Measurements from ENCODE around the gene ARHGAP18. TPM values are rescaled to one million over a fixed set of nuclear protein-coding genes. Genes with fewer than 3 reads are reported as not detected.
A peak's percentile ranks its signal among the peaks of the same experiment; 100 is the strongest.

ARHGAP18 gene
- total RNA-seq, 3 donors from 2014 or later (not counting 1 experiment from before 2014, with no cell fraction given) = 11.5 to 12.5 (median 11.8) TPM

DNA sequence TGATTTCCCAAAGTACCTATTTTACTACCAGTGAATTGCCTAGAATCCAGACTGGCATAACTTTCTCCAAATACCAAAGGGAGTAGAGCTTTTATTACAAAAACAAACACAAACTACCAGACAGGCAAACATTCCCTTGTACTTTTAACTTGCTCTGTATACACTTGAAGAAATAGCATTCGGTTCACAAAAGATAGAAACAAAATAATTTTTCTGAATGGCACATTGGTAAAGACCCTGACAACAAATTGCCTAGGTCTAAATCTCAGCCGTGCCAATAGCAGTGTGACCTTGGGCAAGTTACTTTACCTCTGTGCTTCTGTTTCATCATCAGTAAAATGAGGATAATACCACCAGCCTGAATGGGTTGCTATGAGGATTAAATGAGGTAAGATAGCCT lies 15.9 kb downstream of the ARHGAP18 start:
- no peak overlapping the region for H3K4me3 ChIP-seq (ENCODE audit: low read length)
- H3K27ac Mint-ChIP-seq = no peak overlapping the region
- intact Hi-C loops (cut with micrococcal nuclease) = no loop called here
- no peaks in the 10 kb centered on the region for H3K36me3 Mint-ChIP-seq
- no peak for TF ChIP-seq CTCF (IDR thresholded peaks at IDR 0.05)
- H3K27ac ChIP-seq (ENCODE audit: low read length) = no peak overlapping the region
- no peak for ATAC-seq
- no peaks in the 10 kb centered on the region for H3K27me3 Mint-ChIP-seq (ENCODE audit: low read depth in 2 of 2)
- H3K9me3 ChIP-seq (ENCODE audit: control insufficient read depth, insufficient read depth, low read length) = no peaks in the 10 kb centered on the region
- peaks cover 34 to 36% of the 10 kb centered on the region in 2 donors for H3K4me1 Mint-ChIP-seq
- no peaks in the 10 kb centered on the region for H3K9me3 Mint-ChIP-seq
- peaks cover 3% of the 10 kb centered on the region for H3K4me1 ChIP-seq (ENCODE audit: control insufficient read depth, insufficient read depth, low read length)
- no peak overlapping the region for H3K4me3 Mint-ChIP-seq
- H3K36me3 ChIP-seq (ENCODE audit: control insufficient read depth, insufficient read depth, low read length) = no peaks in the 10 kb centered on the region
- WGBS (ENCODE audit: insufficient coverage) = 93% methylated on average over 2 of the region's 2 CpGs
- DNase-seq = no peak
- no peaks in the 10 kb centered on the region for H3K27me3 ChIP-seq (ENCODE audit: control insufficient read depth, insufficient read depth, low read length)

GRCh38 chr6:129692467-129692866 lies 17.5 kb downstream of the ARHGAP18 start:
- H3K4me3 ChIP-seq (ENCODE audit: low read length) = no peak overlapping the region
- no peaks in the 10 kb centered on the region for H3K36me3 Mint-ChIP-seq
- H3K27me3 Mint-ChIP-seq (ENCODE audit: low read depth in 2 of 2) = no peaks in the 10 kb centered on the region
- H3K9me3 ChIP-seq (ENCODE audit: control insufficient read depth, insufficient read depth, low read length) = no peaks in the 10 kb centered on the region
- H3K27ac Mint-ChIP-seq = peak overlapping the region in 1 of 2 donors; percentile 17
- intact Hi-C loops (cut with micrococcal nuclease) = no loop called here
- peaks cover 8% of the 10 kb centered on the region for H3K4me1 ChIP-seq (ENCODE audit: control insufficient read depth, insufficient read depth, low read length)
- ATAC-seq = no peak
- H3K4me1 Mint-ChIP-seq = peaks cover 44 to 48% of the 10 kb centered on the region in 2 donors
- H3K36me3 ChIP-seq (ENCODE audit: control insufficient read depth, insufficient read depth, low read length) = no peaks in the 10 kb centered on the region
- 93% methylated on average over 2 of the region's 2 CpGs for WGBS (ENCODE audit: insufficient coverage)
- H3K4me3 Mint-ChIP-seq = no peak overlapping the region
- no peak overlapping the region for H3K27ac ChIP-seq (ENCODE audit: low read length)
- no peak for DNase-seq
- no peaks in the 10 kb centered on the region for H3K9me3 Mint-ChIP-seq
- no peaks in the 10 kb centered on the region for H3K27me3 ChIP-seq (ENCODE audit: control insufficient read depth, insufficient read depth, low read length)
- TF ChIP-seq CTCF (IDR thresholded peaks at IDR 0.05) = no peak

DNA sequence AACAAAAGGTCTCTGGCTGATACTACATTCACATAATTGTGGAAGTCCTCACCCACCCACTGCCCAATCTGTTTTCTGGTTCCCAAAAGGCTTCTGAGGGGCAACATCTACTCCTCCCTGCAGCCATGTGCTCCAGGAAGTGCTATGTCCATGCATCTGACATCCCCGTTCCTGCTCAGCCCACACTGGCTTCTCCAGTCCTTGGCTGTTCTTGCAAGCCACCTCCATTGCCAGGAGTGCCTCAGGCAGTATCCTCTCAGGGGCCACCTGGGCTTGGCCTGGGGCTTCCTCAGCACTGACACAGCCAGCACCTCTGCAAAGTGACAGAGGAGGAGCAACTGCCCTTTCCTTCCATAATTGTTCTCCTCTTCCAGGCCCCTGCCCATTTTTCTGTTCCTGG lies 18.3 kb downstream of the ARHGAP18 start:
- Histone ChIP-seq H3K36me3 (ENCODE audit: control insufficient read depth, insufficient read depth, low read length) (no peaks in the 10 kb centered on the region), H3K4me3 (ENCODE audit: low read length) (no peak overlapping the region), H3K27ac (ENCODE audit: low read length) (no peak overlapping the region), H3K4me1 (ENCODE audit: control insufficient read depth, insufficient read depth, low read length) (peaks cover 16% of the 10 kb centered on the region), H3K9me3 (ENCODE audit: control insufficient read depth, insufficient read depth, low read length) (no peaks in the 10 kb centered on the region), H3K27me3 (ENCODE audit: control insufficient read depth, insufficient read depth, low read length) (no peaks in the 10 kb centered on the region)
- no peak for DNase-seq
- H3K27ac Mint-ChIP-seq = peak overlapping the region in 1 of 2 donors; percentile 17
- H3K4me3 Mint-ChIP-seq = no peak overlapping the region
- no peaks in the 10 kb centered on the region for H3K36me3 Mint-ChIP-seq
- no peak for ATAC-seq
- TF ChIP-seq CTCF (IDR thresholded peaks at IDR 0.05) = no peak
- 77% methylated on average over 1 of the region's 1 CpG for WGBS (ENCODE audit: insufficient coverage)
- peaks cover 50 to 54% of the 10 kb centered on the region in 2 donors for H3K4me1 Mint-ChIP-seq
- intact Hi-C loops (cut with micrococcal nuclease) = no loop called here
- H3K27me3 Mint-ChIP-seq (ENCODE audit: low read depth in 2 of 2) = no peaks in the 10 kb centered on the region
- no peaks in the 10 kb centered on the region for H3K9me3 Mint-ChIP-seq

- Mint-ChIP-seq H3K4me3 (no peak overlapping the region), H3K4me1 (peaks cover 51 to 52% of the 10 kb centered on the region in 2 donors), H3K27me3 (ENCODE audit: low read depth in 2 of 2) (no peaks in the 10 kb centered on the region), H3K27ac (no peak overlapping the region), H3K36me3 (no peaks in the 10 kb centered on the region), H3K9me3 (no peaks in the 10 kb centered on the region)
- Histone ChIP-seq H3K4me3 (ENCODE audit: low read length) (no peak overlapping the region), H3K9me3 (ENCODE audit: control insufficient read depth, insufficient read depth, low read length) (no peaks in the 10 kb centered on the region), H3K27ac (ENCODE audit: low read length) (no peak overlapping the region), H3K36me3 (ENCODE audit: control insufficient read depth, insufficient read depth, low read length) (no peaks in the 10 kb centered on the region), H3K27me3 (ENCODE audit: control insufficient read depth, insufficient read depth, low read length) (no peaks in the 10 kb centered on the region), H3K4me1 (ENCODE audit: control insufficient read depth, insufficient read depth, low read length) (peaks cover 22% of the 10 kb centered on the region)
- WGBS (ENCODE audit: insufficient coverage) = 100% methylated on average over 4 of the region's 5 CpGs
- no peak for DNase-seq
- no peak for TF ChIP-seq CTCF (IDR thresholded peaks at IDR 0.05)
- no peak for ATAC-seq
- intact Hi-C loops (cut with micrococcal nuclease) = no loop called here
Measured at GRCh38 chr6:129691043-129691640, 18.8 kb downstream of the ARHGAP18 start.
